HepG2 (cell line): ENCODE measurements around the gene WWC1. TPM values are rescaled to one million over a fixed set of nuclear protein-coding genes. Genes with fewer than 3 reads are reported as not detected.

Experiments used
- CREM ChIP-seq, 2 experiments: sonication (generic) in 1 of 2; formaldehyde crosslinking in 1 of 2; IDR thresholded peaks; 2 replicates each; pipeline versions ENCODE4 v1.4.0 to v1.6.1; 2016 to 2020; ENCODE audit warnings: antibody characterized with exemption in 1 of 2, mild to moderate bottlenecking in 1 of 2, missing genetic modification reagents in 1 of 2
- HMGA1 ChIP-seq: sonication (generic); formaldehyde crosslinking; conservative IDR thresholded peaks from 2 replicates; pipeline ENCODE4 v1.4.0; 2020; ENCODE audit warnings: missing genetic modification reagents
- KDM6A ChIP-seq: IDR thresholded peaks from 2 replicates; pipeline ENCODE4 v1.6.1; 2016; ENCODE audit warnings: low read depth
- MAFG ChIP-seq: sonication (generic); formaldehyde crosslinking; IDR thresholded peaks from 2 replicates; pipeline ENCODE4 v1.5.1; 2020; ENCODE audit warnings: mild to moderate bottlenecking, missing genetic modification reagents
- MED13 ChIP-seq: sonication (generic); formaldehyde crosslinking; IDR thresholded peaks from 2 replicates; pipeline ENCODE4 v1.5.0; 2020; ENCODE audit warnings: missing genetic modification reagents
- MIER2 ChIP-seq: IDR thresholded peaks from 2 replicates; pipeline ENCODE4 v1.6.1; 2016; ENCODE audit warnings: missing biosample characterization, missing genetic modification reagents
- MTF2 ChIP-seq: sonication (generic); formaldehyde crosslinking; IDR thresholded peaks from 2 replicates; pipeline ENCODE4 v1.5.0; 2020; ENCODE audit warnings: missing genetic modification reagents, borderline replicate concordance
- NFIB ChIP-seq: sonication (generic); formaldehyde crosslinking; IDR thresholded peaks from 2 replicates; pipeline ENCODE4 v1.9.0; 2021; ENCODE audit warnings: missing genetic modification reagents, mild to moderate bottlenecking, borderline replicate concordance
- NR0B2 ChIP-seq: sonication (generic); formaldehyde crosslinking; IDR thresholded peaks from 2 replicates; pipeline ENCODE4 v1.4.0; 2020; ENCODE audit warnings: mild to moderate bottlenecking, missing genetic modification reagents
- PLRG1 ChIP-seq: fragments of 450-650 bp; conservative IDR thresholded peaks from 2 replicates; pipeline ENCODE4 v1.6.1; 2016
- PTBP1 ChIP-seq: fragments of 200-400 bp; formaldehyde crosslinking; IDR thresholded peaks from 2 replicates; pipeline ENCODE4 v1.6.1; 2018; ENCODE audit warnings: low read length, low read depth; ENCODE audit not compliant: poor library complexity, severe bottlenecking
- STAG1 ChIP-seq: sonication (generic); formaldehyde crosslinking; IDR thresholded peaks from 2 replicates; pipeline ENCODE4 v1.4.0; 2020; ENCODE audit warnings: missing genetic modification reagents
- ZEB1 ChIP-seq: IDR thresholded peaks from 2 replicates; pipeline ENCODE4 v1.6.1; 2012; ENCODE audit warnings: mild to moderate bottlenecking, low read depth, inconsistent platforms; ENCODE audit not compliant: insufficient replicate concordance
- ZFP36L1 ChIP-seq: sonication (generic); formaldehyde crosslinking; IDR thresholded peaks from 2 replicates; pipeline ENCODE4 v1.8.0; 2022; ENCODE audit warnings: mild to moderate bottlenecking, missing genetic modification reagents, moderate library complexity
- ZGPAT ChIP-seq: IDR thresholded peaks from 2 replicates; pipeline ENCODE4 v1.6.1; 2016; ENCODE audit warnings: mild to moderate bottlenecking
- ZNF430 ChIP-seq: sonication (generic); formaldehyde crosslinking; IDR thresholded peaks from 2 replicates; pipeline ENCODE4 v1.9.0; 2021; ENCODE audit warnings: mild to moderate bottlenecking, missing genetic modification reagents
- ZNF749 ChIP-seq: sonication (generic); formaldehyde crosslinking; IDR thresholded peaks from 2 replicates; pipeline ENCODE4 v1.8.0; 2022; ENCODE audit warnings: mild to moderate bottlenecking, missing genetic modification reagents, moderate library complexity, borderline replicate concordance
- ZSCAN12 ChIP-seq: sonication (generic); formaldehyde crosslinking; IDR thresholded peaks from 2 replicates; pipeline ENCODE4 v1.9.0; 2021; ENCODE audit warnings: mild to moderate bottlenecking, missing genetic modification reagents
- polyA plus RNA-seq, 8 experiments: library from polyadenylated mRNA; depleted of rRNA in 3 of 8; stranded (reverse) in 7 of 8; unstranded in 1 of 8; fragments of >200 nt; fragmentation: Illumina TruSeq in 4 of 8; extraction: Trizol in 4 of 8; gene quantifications; 2 replicates each; pipeline versions ENCODE4 v1.2.1 to v1.2.3, GENCODE V29; 2011 to 2016; ENCODE audit warnings: low read depth in 4 of 8, missing spikeins in 1 of 8, mixed read lengths in 1 of 8; ENCODE audit not compliant: insufficient read depth in 1 of 8
- total RNA-seq, 5 experiments: library from RNA; depleted of rRNA; stranded (reverse); fragments of >200 nt; fragmentation: Illumina TruSeq; extraction: Trizol; gene quantifications; 2 replicates each; pipeline ENCODE4 v1.2.3, GENCODE V29; 2016; ENCODE audit warnings: low read depth in 1 of 5
- TF ChIP-seq, protein P1 (sequence below): sonication (generic); formaldehyde crosslinking; IDR thresholded peaks from 2 replicates; pipeline ENCODE4 v1.4.0; 2020; ENCODE audit warnings: missing genetic modification reagents
- TF ChIP-seq, protein P2 (sequence below): sonication (generic); formaldehyde crosslinking; IDR thresholded peaks from 2 replicates; pipeline ENCODE4 v1.5.0; 2020; ENCODE audit warnings: mild to moderate bottlenecking, missing genetic modification reagents, borderline replicate concordance

Gene WWC1
- total and polyA plus RNA-seq, 2 of the 13 experiments (the other 11 are each of a cell fraction or from before 2014, with no cell fraction given): 8.3 to 17.9 TPM

- TF ChIP-seq, protein P1, sequence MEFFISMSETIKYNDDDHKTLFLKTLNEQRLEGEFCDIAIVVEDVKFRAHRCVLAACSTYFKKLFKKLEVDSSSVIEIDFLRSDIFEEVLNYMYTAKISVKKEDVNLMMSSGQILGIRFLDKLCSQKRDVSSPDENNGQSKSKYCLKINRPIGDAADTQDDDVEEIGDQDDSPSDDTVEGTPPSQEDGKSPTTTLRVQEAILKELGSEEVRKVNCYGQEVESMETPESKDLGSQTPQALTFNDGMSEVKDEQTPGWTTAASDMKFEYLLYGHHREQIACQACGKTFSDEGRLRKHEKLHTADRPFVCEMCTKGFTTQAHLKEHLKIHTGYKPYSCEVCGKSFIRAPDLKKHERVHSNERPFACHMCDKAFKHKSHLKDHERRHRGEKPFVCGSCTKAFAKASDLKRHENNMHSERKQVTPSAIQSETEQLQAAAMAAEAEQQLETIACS (CRISPR knock-in tag): no peak
- TF ChIP-seq HMGA1 (no peak), NR0B2 (CRISPR knock-in tag) (no peak), PTBP1 (no peak), NFIB (CRISPR knock-in tag) (no peak), MTF2 (CRISPR knock-in tag) (no peak), KDM6A (no peak), STAG1 (no peak), ZNF430 (peak; percentile 30; the same call in 1 of the 2 replicates), MIER2 (no peak; the same call in 1 of the 2 replicates), ZFP36L1 (CRISPR knock-in tag) (no peak), ZEB1 (peak; percentile 82), MED13 (CRISPR knock-in tag) (no peak), ZGPAT (CRISPR knock-in tag) (no peak), ZNF749 (no peak), ZSCAN12 (CRISPR knock-in tag) (no peak), PLRG1 (no peak), CREM (IDR thresholded peaks at IDR 0.05) (no peak), CREM (CRISPR knock-in tag; IDR thresholded peaks at IDR 0.05) (no peak), MAFG (no peak)
- TF ChIP-seq, protein P2, sequence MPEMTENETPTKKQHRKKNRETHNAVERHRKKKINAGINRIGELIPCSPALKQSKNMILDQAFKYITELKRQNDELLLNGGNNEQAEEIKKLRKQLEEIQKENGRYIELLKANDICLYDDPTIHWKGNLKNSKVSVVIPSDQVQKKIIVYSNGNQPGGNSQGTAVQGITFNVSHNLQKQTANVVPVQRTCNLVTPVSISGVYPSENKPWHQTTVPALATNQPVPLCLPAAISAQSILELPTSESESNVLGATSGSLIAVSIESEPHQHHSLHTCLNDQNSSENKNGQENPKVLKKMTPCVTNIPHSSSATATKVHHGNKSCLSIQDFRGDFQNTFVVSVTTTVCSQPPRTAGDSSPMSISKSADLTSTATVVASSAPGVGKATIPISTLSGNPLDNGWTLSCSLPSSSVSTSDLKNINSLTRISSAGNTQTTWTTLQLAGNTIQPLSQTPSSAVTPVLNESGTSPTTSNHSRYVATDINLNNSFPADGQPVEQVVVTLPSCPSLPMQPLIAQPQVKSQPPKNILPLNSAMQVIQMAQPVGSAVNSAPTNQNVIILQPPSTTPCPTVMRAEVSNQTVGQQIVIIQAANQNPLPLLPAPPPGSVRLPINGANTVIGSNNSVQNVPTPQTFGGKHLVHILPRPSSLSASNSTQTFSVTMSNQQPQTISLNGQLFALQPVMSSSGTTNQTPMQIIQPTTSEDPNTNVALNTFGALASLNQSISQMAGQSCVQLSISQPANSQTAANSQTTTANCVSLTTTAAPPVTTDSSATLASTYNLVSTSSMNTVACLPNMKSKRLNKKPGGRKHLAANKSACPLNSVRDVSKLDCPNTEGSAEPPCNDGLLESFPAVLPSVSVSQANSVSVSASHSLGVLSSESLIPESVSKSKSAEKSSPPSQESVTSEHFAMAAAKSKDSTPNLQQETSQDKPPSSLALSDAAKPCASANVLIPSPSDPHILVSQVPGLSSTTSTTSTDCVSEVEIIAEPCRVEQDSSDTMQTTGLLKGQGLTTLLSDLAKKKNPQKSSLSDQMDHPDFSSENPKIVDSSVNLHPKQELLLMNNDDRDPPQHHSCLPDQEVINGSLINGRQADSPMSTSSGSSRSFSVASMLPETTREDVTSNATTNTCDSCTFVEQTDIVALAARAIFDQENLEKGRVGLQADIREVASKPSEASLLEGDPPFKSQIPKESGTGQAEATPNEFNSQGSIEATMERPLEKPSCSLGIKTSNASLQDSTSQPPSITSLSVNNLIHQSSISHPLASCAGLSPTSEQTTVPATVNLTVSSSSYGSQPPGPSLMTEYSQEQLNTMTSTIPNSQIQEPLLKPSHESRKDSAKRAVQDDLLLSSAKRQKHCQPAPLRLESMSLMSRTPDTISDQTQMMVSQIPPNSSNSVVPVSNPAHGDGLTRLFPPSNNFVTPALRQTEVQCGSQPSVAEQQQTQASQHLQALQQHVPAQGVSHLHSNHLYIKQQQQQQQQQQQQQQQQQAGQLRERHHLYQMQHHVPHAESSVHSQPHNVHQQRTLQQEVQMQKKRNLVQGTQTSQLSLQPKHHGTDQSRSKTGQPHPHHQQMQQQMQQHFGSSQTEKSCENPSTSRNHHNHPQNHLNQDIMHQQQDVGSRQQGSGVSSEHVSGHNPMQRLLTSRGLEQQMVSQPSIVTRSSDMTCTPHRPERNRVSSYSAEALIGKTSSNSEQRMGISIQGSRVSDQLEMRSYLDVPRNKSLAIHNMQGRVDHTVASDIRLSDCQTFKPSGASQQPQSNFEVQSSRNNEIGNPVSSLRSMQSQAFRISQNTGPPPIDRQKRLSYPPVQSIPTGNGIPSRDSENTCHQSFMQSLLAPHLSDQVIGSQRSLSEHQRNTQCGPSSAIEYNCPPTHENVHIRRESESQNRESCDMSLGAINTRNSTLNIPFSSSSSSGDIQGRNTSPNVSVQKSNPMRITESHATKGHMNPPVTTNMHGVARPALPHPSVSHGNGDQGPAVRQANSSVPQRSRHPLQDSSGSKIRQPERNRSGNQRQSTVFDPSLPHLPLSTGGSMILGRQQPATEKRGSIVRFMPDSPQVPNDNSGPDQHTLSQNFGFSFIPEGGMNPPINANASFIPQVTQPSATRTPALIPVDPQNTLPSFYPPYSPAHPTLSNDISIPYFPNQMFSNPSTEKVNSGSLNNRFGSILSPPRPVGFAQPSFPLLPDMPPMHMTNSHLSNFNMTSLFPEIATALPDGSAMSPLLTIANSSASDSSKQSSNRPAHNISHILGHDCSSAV (CRISPR knock-in tag): no peak
Measured at GRCh38 chr5:168308976-168309598, 17.6 kb downstream of the WWC1 start (continued).
